GM12878 (cell line): Measurements from ENCODE around the gene FGD4. TPM values are rescaled to one million over a fixed set of nuclear protein-coding genes. Genes with fewer than 3 reads are reported as not detected.

Experiments used
- ATAC-seq: fragments of 200-7000 bp; cut with Tn5 transposase; 3 replicates; pipeline ENCODE4 v1.9.1; 2020; ENCODE audit warnings: mild to moderate bottlenecking, moderate library complexity
- BruUV-seq: library from RNA; stranded (reverse); fragments of 400-500 nt; replicated peaks from 2 replicates; lab custom pipeline; 2021; lab: Mats Ljungman, UMichigan
- CTCF ChIA-PET: fragments of 300-600 bp; sonication (Branson Sonifier 250); formaldehyde crosslinking; extraction: SDS; loops from one replicate; lab custom pipeline; 2021; ENCODE audit warnings: inconsistent platforms; lab: Yijun Ruan, JAX
- POLR2A ChIA-PET: fragments of 350-600 bp; formaldehyde crosslinking; extraction: SDS; loops from one replicate; lab custom pipeline; 2021; ENCODE audit warnings: inconsistent platforms; lab: Charles Lee
- RAD21 ChIA-PET: fragments of 300-600 bp; sonication (Branson Sonifier 250); formaldehyde crosslinking; loops from one replicate; lab custom pipeline; 2023; ENCODE audit warnings: antibody characterized with exemption; ENCODE audit not compliant: unreplicated experiment; lab: Charles Lee
- SMC1A ChIA-PET: fragments of 300-600 bp; sonication (Branson Sonifier 250); formaldehyde crosslinking; loops from one replicate; lab custom pipeline; 2023; ENCODE audit not compliant: unreplicated experiment, uncharacterized antibody; lab: Charles Lee
- DNase-seq: peaks from one replicate; pipeline ENCODE4 v3.0.0-alpha.2; 2011; ENCODE audit warnings: low read depth, low spot score
- FAIRE-seq: peaks from 3 replicates; lab custom pipeline; 2011; peaks lifted over from hg19 to GRCh38; lab: Jason Lieb, UNC
- H2AFZ ChIP-seq: 2 replicates; pipeline ENCODE4 v1.6.0; 2011; ENCODE audit warnings: low read depth, low read length, control low read depth; ENCODE audit not compliant: control insufficient read depth
- H3K27ac ChIP-seq: 2 replicates; pipeline ENCODE4 v1.5.1; 2011; ENCODE audit warnings: control low read depth; ENCODE audit not compliant: control insufficient read depth, insufficient read depth
- H3K27me3 ChIP-seq, 2 experiments: replicated peaks in 1 of 2; 2 replicates each; pipeline versions ENCODE4 v1.6.0 to v1.6.1; 2011; ENCODE audit warnings: low read length in 1 of 2; ENCODE audit not compliant: control insufficient read depth in 2 of 2, insufficient read depth in 2 of 2
- H3K36me3 ChIP-seq, 2 experiments: 2 replicates each; pipeline ENCODE4 v1.5.1; 2011; ENCODE audit warnings: low read length in 1 of 2; ENCODE audit not compliant: control insufficient read depth in 2 of 2, insufficient read depth in 2 of 2
- H3K4me1 ChIP-seq: 2 replicates; pipeline ENCODE4 v1.6.1; 2011; ENCODE audit warnings: mild to moderate bottlenecking, low read length, moderate library complexity, mixed read lengths; ENCODE audit not compliant: control insufficient read depth, insufficient read depth
- H3K4me2 ChIP-seq: 2 replicates; pipeline ENCODE4 v1.6.0; 2011; ENCODE audit warnings: control low read depth; ENCODE audit not compliant: control insufficient read depth, insufficient read depth
- H3K4me3 ChIP-seq: fragments of 200-600 bp; sonication (generic); 2 replicates; pipeline ENCODE4 v1.5.1; 2016
- H3K79me2 ChIP-seq: 2 replicates; pipeline ENCODE4 v1.6.0; 2011; ENCODE audit warnings: low read length; ENCODE audit not compliant: control insufficient read depth, insufficient read depth
- H3K9ac ChIP-seq: 2 replicates; pipeline ENCODE4 v1.8.0; 2011; ENCODE audit warnings: low read length, control low read depth, mixed read lengths; ENCODE audit not compliant: control insufficient read depth, insufficient read depth
- H3K9me3 ChIP-seq: replicated peaks from 3 replicates; pipeline ENCODE4 v1.5.1; 2011; ENCODE audit warnings: mild to moderate bottlenecking, low read length; ENCODE audit not compliant: control insufficient read depth, insufficient read depth
- H4K20me1 ChIP-seq: 2 replicates; pipeline ENCODE4 v1.6.0; 2011; ENCODE audit not compliant: control insufficient read depth, insufficient read depth
- FOS ChIP-seq: IDR thresholded peaks from 3 replicates; pipeline ENCODE4 v1.6.1; 2011; ENCODE audit warnings: borderline replicate concordance; ENCODE audit not compliant: insufficient read length; ENCODE audit errors: extremely low read depth
- FOXK2 ChIP-seq: fragments of 450-650 bp; IDR thresholded peaks from 2 replicates; pipeline ENCODE4 v1.6.1; 2017; ENCODE audit warnings: mild to moderate bottlenecking, moderate library complexity
- MEF2B ChIP-seq: fragments of 450-650 bp; IDR thresholded peaks from 2 replicates; pipeline ENCODE4 v1.6.1; 2018; ENCODE audit warnings: mild to moderate bottlenecking, moderate library complexity; ENCODE audit not compliant: partially characterized antibody, poor library complexity, severe bottlenecking
- MTA3 ChIP-seq: IDR thresholded peaks from 2 replicates; pipeline ENCODE4 v1.6.1; 2012; ENCODE audit warnings: low read length, inconsistent platforms, borderline replicate concordance
- MYC ChIP-seq: IDR thresholded peaks from 2 replicates; pipeline ENCODE4 v1.6.1; 2011; ENCODE audit warnings: mild to moderate bottlenecking, low read length, moderate library complexity, inconsistent platforms; ENCODE audit not compliant: insufficient read depth, insufficient replicate concordance, insufficient read length, severe bottlenecking
- NR2C1 ChIP-seq: fragments of 450-650 bp; IDR thresholded peaks from 2 replicates; pipeline ENCODE4 v1.6.1; 2017; ENCODE audit warnings: antibody characterized with exemption, mild to moderate bottlenecking, moderate library complexity
- SPI1 ChIP-seq: IDR thresholded peaks from 2 replicates; pipeline ENCODE4 v1.6.1; 2011; ENCODE audit warnings: low read depth, mild to moderate bottlenecking, low read length, moderate library complexity, borderline replicate concordance; ENCODE audit not compliant: insufficient read depth
- WGBS: methylation state at CpG from one replicate; pipeline ENCODE4 v1.1.6; 2016; ENCODE audit warnings: low lambda C conversion rate; ENCODE audit not compliant: insufficient replicate concordance, insufficient coverage; ENCODE audit errors: missing lambda C conversion rate; 5-methylcytosine and 5-hydroxymethylcytosine counted together
- in situ Hi-C: fragments of 300-500 bp; cut with MboI; formaldehyde crosslinking; loops from 9 replicates; pipeline ENCODE4 v1.14.3; 2018; ENCODE audit warnings: mixed read lengths
- intact Hi-C: fragments of 100-400 bp; cut with micrococcal nuclease; formaldehyde crosslinking; loops from one replicate; pipeline ENCODE4 v1.14.2; 2022; ENCODE audit not compliant: unreplicated experiment
- polyA plus RNA-seq, 11 experiments: library from polyadenylated mRNA; depleted of rRNA in 4 of 11; unstranded in 6 of 11; stranded (reverse) in 5 of 11; fragments of >200 nt; fragmentation: Nextera tagmentation in 4 of 11; fragmentation: Illumina TruSeq in 1 of 11; extraction: Ambion mirVana in 4 of 11; extraction: Trizol in 1 of 11; gene quantifications; 1 replicate in 1 of 11; 2 replicates in 10 of 11; pipeline versions ENCODE4 v1.2.1 to v1.2.3, GENCODE V29; 2011 to 2016; ENCODE audit warnings: inconsistent platforms in 2 of 11, missing spikeins in 2 of 11, low read depth in 1 of 11
- total RNA-seq, 4 experiments: library from RNA; depleted of rRNA in 3 of 4; stranded (reverse); fragments of >200 nt in 3 of 4; fragmentation: Illumina TruSeq in 1 of 4; extraction: Trizol in 1 of 4; gene quantifications; 2 replicates each; pipeline versions ENCODE4 v1.2.1 to v1.2.3, GENCODE V29; 2013 to 2021
- TF ChIP-seq, protein P1 (sequence below): fragments of 450-650 bp; IDR thresholded peaks from 2 replicates; pipeline ENCODE4 v1.6.1; 2017; ENCODE audit warnings: antibody characterized with exemption, mild to moderate bottlenecking, moderate library complexity

The FGD4 gene
- total and polyA plus RNA-seq, 10 of the 15 experiments (the other 5 are each of a cell fraction or from before 2014, with no cell fraction given), result 0.01 to 0.18 (median 0.08) TPM; not detected in 3

DNA sequence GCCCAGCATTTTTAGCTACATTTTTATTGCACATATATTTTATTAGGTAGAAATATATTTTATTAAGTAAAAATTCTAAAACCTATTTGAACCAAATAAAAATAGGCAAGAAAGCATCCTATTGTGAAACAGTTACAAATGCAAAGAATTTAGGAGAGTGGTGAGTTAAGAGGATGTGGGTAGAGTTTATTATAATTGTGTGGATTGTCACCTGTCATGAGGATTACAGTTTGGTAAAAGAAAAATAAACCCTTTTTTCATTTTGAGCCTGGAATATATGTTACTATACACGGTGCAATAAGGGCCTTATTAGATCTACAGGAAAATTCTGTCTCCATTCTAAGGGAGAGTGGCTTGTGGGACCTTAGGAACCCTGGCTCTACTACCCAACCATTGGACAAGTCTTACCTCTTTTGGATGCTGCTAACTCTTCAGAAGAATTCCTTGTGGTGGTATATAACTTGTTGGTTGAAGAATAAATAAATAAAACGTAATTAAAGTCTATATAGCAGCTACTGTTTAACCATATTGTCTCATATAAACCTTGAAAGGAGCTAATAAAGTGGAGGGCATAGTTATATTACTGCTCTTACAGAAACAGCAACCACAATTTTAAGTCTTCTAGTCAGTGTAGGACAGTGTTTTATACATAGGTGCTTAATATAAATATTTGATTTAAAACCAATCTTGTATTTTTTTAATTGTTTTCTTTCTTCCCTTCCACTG, 67.8 kb downstream of the FGD4 start:
- in situ Hi-C loops, result no loop called here
- CTCF ChIA-PET, result interaction anchor here (0.6 to 3.4 kb wide), 3 partner anchors 11 to 205 kb away, joined by 3 to 21 read pairs (median 3); no protein-coding TSS in a partner anchor
- WGBS, result 28% methylated on average over 2 of the region's 2 CpGs
- H3K9ac ChIP-seq, result no peak overlapping the region
- no peaks in the 10 kb centered on the region for H3K79me2 ChIP-seq
- SMC1A ChIA-PET, result interaction anchor here (1.4 to 5.3 kb wide), 3 partner anchors 9 to 289 kb away, joined by 5 to 22 read pairs (median 6); partner anchors contain the start of gene YARS2
- H3K9me3 ChIP-seq, result no peaks in the 10 kb centered on the region
- H3K4me2 ChIP-seq, result no peak overlapping the region
- no peaks in the 10 kb centered on the region for H3K36me3 ChIP-seq
- no peak overlapping the region for H3K4me3 ChIP-seq
- FAIRE-seq (no peak), DNase-seq (no peak), ATAC-seq (no peak)
- POLR2A ChIA-PET, result no interaction called here
- no peak overlapping the region for H3K27ac ChIP-seq
- no peaks in the 10 kb centered on the region for H4K20me1 ChIP-seq
- RAD21 ChIA-PET, result interaction anchor here (2.6 kb wide), 1 partner anchor 288 kb away, joined by 8 read pairs; the partner anchor contains the start of gene YARS2
- no TSS peak for BruUV-seq
- intact Hi-C loops, result no loop called here
- H3K4me1 ChIP-seq, result peaks cover 3% of the 10 kb centered on the region; the same call in 1 of the 2 replicates
- no peak for TF ChIP-seq MEF2B
- TF ChIP-seq MTA3, result no peak
- no peak for TF ChIP-seq NR2C1
- no peak for TF ChIP-seq MYC
- TF ChIP-seq FOXK2, result no peak
- no peak for TF ChIP-seq SPI1
- TF ChIP-seq, protein P1, sequence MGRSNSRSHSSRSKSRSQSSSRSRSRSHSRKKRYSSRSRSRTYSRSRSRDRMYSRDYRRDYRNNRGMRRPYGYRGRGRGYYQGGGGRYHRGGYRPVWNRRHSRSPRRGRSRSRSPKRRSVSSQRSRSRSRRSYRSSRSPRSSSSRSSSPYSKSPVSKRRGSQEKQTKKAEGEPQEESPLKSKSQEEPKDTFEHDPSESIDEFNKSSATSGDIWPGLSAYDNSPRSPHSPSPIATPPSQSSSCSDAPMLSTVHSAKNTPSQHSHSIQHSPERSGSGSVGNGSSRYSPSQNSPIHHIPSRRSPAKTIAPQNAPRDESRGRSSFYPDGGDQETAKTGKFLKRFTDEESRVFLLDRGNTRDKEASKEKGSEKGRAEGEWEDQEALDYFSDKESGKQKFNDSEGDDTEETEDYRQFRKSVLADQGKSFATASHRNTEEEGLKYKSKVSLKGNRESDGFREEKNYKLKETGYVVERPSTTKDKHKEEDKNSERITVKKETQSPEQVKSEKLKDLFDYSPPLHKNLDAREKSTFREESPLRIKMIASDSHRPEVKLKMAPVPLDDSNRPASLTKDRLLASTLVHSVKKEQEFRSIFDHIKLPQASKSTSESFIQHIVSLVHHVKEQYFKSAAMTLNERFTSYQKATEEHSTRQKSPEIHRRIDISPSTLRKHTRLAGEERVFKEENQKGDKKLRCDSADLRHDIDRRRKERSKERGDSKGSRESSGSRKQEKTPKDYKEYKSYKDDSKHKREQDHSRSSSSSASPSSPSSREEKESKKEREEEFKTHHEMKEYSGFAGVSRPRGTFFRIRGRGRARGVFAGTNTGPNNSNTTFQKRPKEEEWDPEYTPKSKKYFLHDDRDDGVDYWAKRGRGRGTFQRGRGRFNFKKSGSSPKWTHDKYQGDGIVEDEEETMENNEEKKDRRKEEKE, result no peak
- no peak for TF ChIP-seq FOS
- H3K27me3 ChIP-seq, result no peaks in the 10 kb centered on the region
- no peak overlapping the region for H2AFZ ChIP-seq
